Stomach (tissue), 4 donors: ENCODE measurements around the gene OTUD5.
A peak's percentile ranks its signal among the peaks of the same experiment; 100 is the strongest.

Experiments
- EP300 ChIP-seq: sonication (generic); formaldehyde crosslinking; IDR thresholded peaks from one replicate; pipeline ENCODE4 v1.6.1; 2017; ENCODE audit warnings: antibody characterized with exemption
- POLR2A ChIP-seq, 4 donors: fragments of 450-650 bp; IDR thresholded peaks; one replicate each; pipeline ENCODE4 v1.6.1; 2016; ENCODE audit warnings: antibody characterized with exemption in 4 of 4, control low read depth in 2 of 4, mild to moderate bottlenecking in 1 of 4, moderate library complexity in 1 of 4
- POLR2AphosphoS5 ChIP-seq, 3 donors: sonication (generic); formaldehyde crosslinking; IDR thresholded peaks; one replicate each; pipeline ENCODE4 v1.6.1; 2016; ENCODE audit warnings: antibody characterized with exemption in 3 of 3
- TF ChIP-seq, protein P1 (sequence below), 7 experiments: fragments of 450-650 bp in 4 of 7; fragments of 200-600 bp in 3 of 7; sonication (generic) in 3 of 7; IDR thresholded peaks; one replicate each; pipeline ENCODE4 v1.5.1; 2016 to 2019; ENCODE audit warnings: antibody characterized with exemption in 7 of 7, control low read depth in 2 of 7, mild to moderate bottlenecking in 1 of 7

DNA sequence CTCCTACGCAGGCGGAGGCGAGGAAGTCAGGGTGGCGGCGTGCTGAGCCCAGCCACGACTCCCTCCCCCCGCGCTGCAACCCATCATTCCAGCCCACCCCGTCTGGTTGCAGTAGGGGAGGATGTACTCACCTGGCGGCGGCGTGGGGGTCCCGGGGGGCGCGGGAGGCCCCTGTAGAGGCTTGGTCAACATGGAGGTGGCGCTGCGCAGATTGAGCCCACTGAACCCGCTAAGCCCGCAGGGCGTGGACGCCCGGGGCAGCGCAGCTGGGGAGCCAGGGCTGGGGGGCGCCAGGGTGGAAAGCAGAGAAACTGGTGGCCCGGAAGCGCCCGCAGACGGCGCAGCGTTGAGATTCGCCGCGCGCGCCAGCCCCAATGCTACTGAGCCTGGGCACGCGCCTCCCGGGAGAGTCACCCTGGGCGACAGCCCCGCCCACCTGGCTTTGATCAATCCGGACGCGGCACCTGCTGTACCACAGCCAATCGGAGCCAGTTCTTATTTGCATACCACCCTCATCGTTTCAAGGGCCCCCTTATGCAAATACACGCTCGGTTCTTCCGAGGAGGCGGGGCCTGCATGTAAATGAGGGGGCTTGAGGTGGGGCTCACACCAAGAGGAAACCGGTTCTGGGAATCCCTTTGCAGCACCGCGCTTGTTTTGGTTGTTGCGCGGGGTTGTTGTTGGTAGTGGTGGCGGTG lies 38.6 kb downstream of the OTUD5 start, which contains the start of gene PIM2:
- TF ChIP-seq POLR2A (IDR thresholded peaks at IDR 0.05) (peak in 2 of 4 donors; percentile 63 to 75), POLR2AphosphoS5 (IDR thresholded peaks at IDR 0.05) (peak; percentile 86 to 97 (median 94)), EP300 (no peak)
- TF ChIP-seq, protein P1, sequence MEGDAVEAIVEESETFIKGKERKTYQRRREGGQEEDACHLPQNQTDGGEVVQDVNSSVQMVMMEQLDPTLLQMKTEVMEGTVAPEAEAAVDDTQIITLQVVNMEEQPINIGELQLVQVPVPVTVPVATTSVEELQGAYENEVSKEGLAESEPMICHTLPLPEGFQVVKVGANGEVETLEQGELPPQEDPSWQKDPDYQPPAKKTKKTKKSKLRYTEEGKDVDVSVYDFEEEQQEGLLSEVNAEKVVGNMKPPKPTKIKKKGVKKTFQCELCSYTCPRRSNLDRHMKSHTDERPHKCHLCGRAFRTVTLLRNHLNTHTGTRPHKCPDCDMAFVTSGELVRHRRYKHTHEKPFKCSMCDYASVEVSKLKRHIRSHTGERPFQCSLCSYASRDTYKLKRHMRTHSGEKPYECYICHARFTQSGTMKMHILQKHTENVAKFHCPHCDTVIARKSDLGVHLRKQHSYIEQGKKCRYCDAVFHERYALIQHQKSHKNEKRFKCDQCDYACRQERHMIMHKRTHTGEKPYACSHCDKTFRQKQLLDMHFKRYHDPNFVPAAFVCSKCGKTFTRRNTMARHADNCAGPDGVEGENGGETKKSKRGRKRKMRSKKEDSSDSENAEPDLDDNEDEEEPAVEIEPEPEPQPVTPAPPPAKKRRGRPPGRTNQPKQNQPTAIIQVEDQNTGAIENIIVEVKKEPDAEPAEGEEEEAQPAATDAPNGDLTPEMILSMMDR (IDR thresholded peaks at IDR 0.05) = no peak
